IMR-90 (cell line): ENCODE measurements around the gene HSPD1. TPM values are rescaled to one million over a fixed set of nuclear protein-coding genes. Genes with fewer than 3 reads are reported as not detected.

Experiments
- ATAC-seq: fragments of 200-7000 bp; cut with Tn5 transposase; 2 replicates; pipeline ENCODE4 v1.9.1; 2020; ENCODE audit warnings: low read depth, mild to moderate bottlenecking, moderate library complexity
- BruUV-seq: library from RNA; stranded (reverse); fragments of 400-500 nt; replicated peaks from 2 replicates; lab custom pipeline; 2021; lab: Mats Ljungman, UMichigan
- CTCF ChIA-PET: fragments of 300-600 bp; formaldehyde crosslinking; extraction: SDS; loops from one replicate; lab custom pipeline; 2021; ENCODE audit warnings: antibody characterized with exemption; lab: Yijun Ruan, JAX
- POLR2A ChIA-PET: fragments of 300-600 bp; sonication (Branson Sonifier 250); formaldehyde crosslinking; loops from one replicate; lab custom pipeline; 2022; ENCODE audit warnings: antibody characterized with exemption; ENCODE audit not compliant: unreplicated experiment; lab: Charles Lee
- DNase-seq: peaks from one replicate; pipeline ENCODE4 v3.0.0; 2013
- H2AFZ ChIP-seq: replicated peaks from 2 replicates; pipeline ENCODE3; 2013; ENCODE audit warnings: low read length, mild to moderate bottlenecking; ENCODE audit not compliant: poor library complexity
- H2AK5ac ChIP-seq: 2 replicates; pipeline ENCODE4 v1.6.1; 2013; ENCODE audit warnings: low read depth, low read length, inconsistent platforms
- H2AK9ac ChIP-seq: replicated peaks from 2 replicates; pipeline ENCODE3; 2013; ENCODE audit warnings: mild to moderate bottlenecking, low read depth, low read length, moderate library complexity; ENCODE audit not compliant: poor library complexity
- H2BK120ac ChIP-seq: 2 replicates; pipeline ENCODE4 v1.6.1; 2013; ENCODE audit warnings: low read depth, low read length, inconsistent platforms
- H2BK15ac ChIP-seq: 3 replicates; pipeline ENCODE4 v1.6.1; 2013; ENCODE audit warnings: low read depth, low read length, inconsistent platforms
- H2BK20ac ChIP-seq: 2 replicates; pipeline ENCODE4 v1.6.1; 2013; ENCODE audit warnings: low read depth, mild to moderate bottlenecking, inconsistent platforms, low read length, moderate library complexity
- H2BK5ac ChIP-seq: 2 replicates; pipeline ENCODE4 v1.6.1; 2013; ENCODE audit warnings: mild to moderate bottlenecking, low read depth, low read length, inconsistent platforms; ENCODE audit not compliant: poor library complexity, severe bottlenecking
- H3K14ac ChIP-seq: replicated peaks from 2 replicates; pipeline ENCODE4 v1.6.1; 2013; ENCODE audit warnings: low read depth, low read length, inconsistent platforms
- H3K18ac ChIP-seq: 2 replicates; pipeline ENCODE4 v1.6.1; 2013; ENCODE audit warnings: low read depth, low read length, control low read depth
- H3K23ac ChIP-seq: 2 replicates; pipeline ENCODE4 v1.6.1; 2013; ENCODE audit warnings: low read depth, low read length, inconsistent platforms
- H3K27ac ChIP-seq: 2 replicates; pipeline ENCODE4 v1.5.1; 2013; ENCODE audit warnings: mild to moderate bottlenecking, control low read depth, low read length; ENCODE audit not compliant: insufficient read depth
- H3K27me3 ChIP-seq: 2 replicates; pipeline ENCODE4 v1.6.1; 2013; ENCODE audit warnings: low read length; ENCODE audit not compliant: control insufficient read depth, insufficient read depth
- H3K36me3 ChIP-seq: 2 replicates; pipeline ENCODE4 v1.6.1; 2013; ENCODE audit warnings: low read length, mixed read lengths; ENCODE audit not compliant: control insufficient read depth, insufficient read depth
- H3K4ac ChIP-seq: 2 replicates; pipeline ENCODE4 v1.6.1; 2013; ENCODE audit warnings: low read depth, low read length, inconsistent platforms
- H3K4me1 ChIP-seq: 2 replicates; pipeline ENCODE4 v1.6.1; 2013; ENCODE audit warnings: low read length, mixed read lengths; ENCODE audit not compliant: control insufficient read depth, insufficient read depth
- H3K4me2 ChIP-seq: 2 replicates; pipeline ENCODE4 v1.6.1; 2013; ENCODE audit warnings: low read depth, mild to moderate bottlenecking, control low read depth, low read length, moderate library complexity
- H3K4me3 ChIP-seq: 2 replicates; pipeline ENCODE4 v1.5.1; 2013; ENCODE audit warnings: low read depth, mild to moderate bottlenecking, control low read depth, low read length, moderate library complexity; ENCODE audit not compliant: insufficient read depth
- H3K56ac ChIP-seq: 2 replicates; pipeline ENCODE4 v1.6.1; 2013; ENCODE audit warnings: low read length, inconsistent platforms; ENCODE audit not compliant: insufficient read depth; ENCODE audit errors: extremely low read depth
- H3K79me1 ChIP-seq, 2 experiments: 2 replicates each; pipeline ENCODE4 v1.6.1; 2013; ENCODE audit warnings: low read length in 2 of 2, inconsistent platforms in 1 of 2, low read depth in 1 of 2
- H3K9ac ChIP-seq: 2 replicates; pipeline ENCODE4 v1.6.1; 2013; ENCODE audit warnings: low read depth, low read length, control low read depth
- H3K9me1 ChIP-seq: 2 replicates; pipeline ENCODE4 v1.6.1; 2013; ENCODE audit warnings: low read length, inconsistent platforms; ENCODE audit not compliant: insufficient read depth
- H3K9me3 ChIP-seq: 2 replicates; pipeline ENCODE4 v1.6.1; 2013; ENCODE audit warnings: low read length; ENCODE audit not compliant: control insufficient read depth, insufficient read depth
- H4K20me1 ChIP-seq: 2 replicates; pipeline ENCODE4 v1.6.1; 2013; ENCODE audit warnings: low read length, inconsistent platforms; ENCODE audit not compliant: insufficient read depth
- H4K5ac ChIP-seq: 2 replicates; pipeline ENCODE4 v1.6.1; 2013; ENCODE audit warnings: mild to moderate bottlenecking, low read depth, low read length, control low read depth
- H4K8ac ChIP-seq, 2 experiments: 2 replicates each; pipeline ENCODE4 v1.6.1; 2013; ENCODE audit warnings: low read depth in 2 of 2, low read length in 2 of 2, control low read depth in 1 of 2, inconsistent platforms in 1 of 2
- H4K91ac ChIP-seq: 2 replicates; pipeline ENCODE4 v1.6.1; 2013; ENCODE audit warnings: low read depth, low read length, inconsistent platforms; ENCODE audit not compliant: insufficient read depth
- BHLHE40 ChIP-seq: fragments of 150-350 bp; IDR thresholded peaks from 2 replicates; pipeline ENCODE4 v1.6.1; 2016; ENCODE audit warnings: mild to moderate bottlenecking, low read depth, low read length
- CEBPB ChIP-seq: IDR thresholded peaks from 2 replicates; pipeline ENCODE4 v1.6.1; 2012; ENCODE audit warnings: low read depth, low read length, improper control_type of control experiment
- CHD1 ChIP-seq: IDR thresholded peaks from 2 replicates; pipeline ENCODE4 v1.6.1; 2012; ENCODE audit warnings: low read depth, low read length, improper control_type of control experiment
- FOS ChIP-seq: fragments of 150-350 bp; IDR thresholded peaks from 2 replicates; pipeline ENCODE4 v1.6.1; 2016; ENCODE audit warnings: low read depth, low read length
- MAZ ChIP-seq: IDR thresholded peaks from 2 replicates; pipeline ENCODE4 v1.6.1; 2012; ENCODE audit warnings: low read depth, mild to moderate bottlenecking, low read length, improper control_type of control experiment, moderate library complexity, borderline replicate concordance
- MXI1 ChIP-seq: IDR thresholded peaks from 2 replicates; pipeline ENCODE4 v1.6.1; 2012; ENCODE audit warnings: low read depth, mild to moderate bottlenecking, low read length, moderate library complexity, borderline replicate concordance
- NFE2L2 ChIP-seq: fragments of 150-350 bp; IDR thresholded peaks from 2 replicates; pipeline ENCODE4 v1.6.1; 2016; ENCODE audit warnings: low read depth, mild to moderate bottlenecking, low read length
- POLR2A ChIP-seq: IDR thresholded peaks from 2 replicates; pipeline ENCODE4 v1.6.1; 2012; ENCODE audit warnings: mild to moderate bottlenecking, low read depth, low read length
- RAD21 ChIP-seq: IDR thresholded peaks from 2 replicates; pipeline ENCODE4 v1.6.1; 2012; ENCODE audit warnings: low read length, improper control_type of control experiment
- RCOR1 ChIP-seq: IDR thresholded peaks from 2 replicates; pipeline ENCODE4 v1.6.1; 2012; ENCODE audit warnings: mild to moderate bottlenecking, low read length, improper control_type of control experiment; ENCODE audit not compliant: insufficient replicate concordance
- RFX5 ChIP-seq: IDR thresholded peaks from 2 replicates; pipeline ENCODE4 v1.8.0; 2012; ENCODE audit warnings: low read depth, mild to moderate bottlenecking, low read length, moderate library complexity
- SMC3 ChIP-seq: fragments of 150-350 bp; IDR thresholded peaks from 2 replicates; pipeline ENCODE4 v1.6.1; 2016; ENCODE audit warnings: low read depth, mild to moderate bottlenecking, antibody characterized with exemption, low read length, moderate library complexity
- WGBS, 2 experiments: methylation state at CpG; one replicate each; pipeline versions ENCODE4 v1.1.5 to v1.1.7; 2013; ENCODE audit warnings: missing lambda C conversion rate in 2 of 2; ENCODE audit not compliant: insufficient read length in 1 of 2; ENCODE audit errors: extremely low coverage in 2 of 2; 5-methylcytosine and 5-hydroxymethylcytosine counted together
- dilution Hi-C: fragments of 300-500 bp; cut with HindIII; formaldehyde crosslinking; loops from one replicate; pipeline ENCODE4 v1.14.3; 2018; ENCODE audit warnings: low sequenced_read_pairs; ENCODE audit not compliant: unreplicated experiment
- in situ Hi-C: fragments of 300-500 bp; cut with MboI; formaldehyde crosslinking; loops from 3 replicates; pipeline ENCODE4 v1.14.3; 2019; ENCODE audit warnings: low sequenced_read_pairs, inconsistent platforms, mixed read lengths
- intact Hi-C: fragments of 100-400 bp; cut with micrococcal nuclease; formaldehyde crosslinking; loops from 2 replicates; pipeline ENCODE4 v1.10.0; 2022
- polyA plus RNA-seq, 3 experiments: library from polyadenylated mRNA; depleted of rRNA; stranded (reverse); fragments of >200 nt; gene quantifications; 2 replicates each; pipeline ENCODE4 v1.2.3, GENCODE V29; 2012; ENCODE audit warnings: low replicate concordance in 1 of 3
- total RNA-seq: library from RNA; depleted of rRNA; stranded (reverse); fragments of >200 nt; gene quantifications from 2 replicates; pipeline ENCODE4 v1.2.3, GENCODE V29; 2012
- TF ChIP-seq, protein P1 (sequence below): fragments of 150-350 bp; IDR thresholded peaks from 2 replicates; pipeline ENCODE4 v1.6.1; 2016; ENCODE audit warnings: low read depth, mild to moderate bottlenecking, low read length, moderate library complexity, borderline replicate concordance
- TF ChIP-seq, protein P2 (sequence below): fragments of 150-350 bp; IDR thresholded peaks from 2 replicates; pipeline ENCODE4 v1.6.1; 2017; ENCODE audit warnings: mild to moderate bottlenecking, antibody characterized with exemption, low read length, low read depth

Gene HSPD1
- total and polyA plus RNA-seq, 2 of the 4 experiments (the other 2 are of a cell fraction): 171 TPM

DNA sequence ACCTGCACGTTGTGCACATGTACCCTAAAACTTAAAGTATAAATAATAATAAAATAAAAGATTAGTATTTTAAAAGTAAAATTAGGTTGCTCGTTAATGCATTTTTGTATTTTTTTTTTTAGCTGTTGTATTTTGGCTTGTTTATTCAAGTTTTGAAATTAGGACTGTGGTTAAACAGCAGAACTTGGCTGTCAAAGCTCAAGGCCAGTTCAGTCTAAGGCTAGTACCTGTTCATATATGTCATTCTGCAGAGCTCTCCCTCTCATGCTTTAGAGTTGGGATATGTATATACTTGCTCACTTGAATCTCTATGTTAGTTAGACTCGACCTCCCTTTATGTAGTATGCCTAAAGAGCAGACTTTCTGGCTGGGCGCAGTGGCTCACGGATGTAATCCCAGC lies 48.9 kb upstream of the HSPD1 start:
- H4K5ac ChIP-seq: no peak overlapping the region
- H2AK5ac ChIP-seq: no peak overlapping the region
- H3K56ac ChIP-seq: no peak overlapping the region
- intact Hi-C loops: no loop called here
- DNase-seq (no peak), ATAC-seq (no peak)
- no peak overlapping the region for H3K27ac ChIP-seq
- no peak overlapping the region for H3K4me3 ChIP-seq
- H3K79me1 ChIP-seq: peaks cover 3 to 25% of the 10 kb centered on the region in 2 experiments; a peak in 3 of 4 replicates
- peaks cover 20% of the 10 kb centered on the region for H3K36me3 ChIP-seq
- no peak overlapping the region for H2AK9ac ChIP-seq
- H4K20me1 ChIP-seq: peaks cover 4% of the 10 kb centered on the region; the same call in 1 of the 2 replicates
- no peaks in the 10 kb centered on the region for H3K4me1 ChIP-seq
- H3K14ac ChIP-seq: no peak overlapping the region
- H4K8ac ChIP-seq: no peak overlapping the region
- H3K9ac ChIP-seq: no peak overlapping the region
- TF ChIP-seq, protein P1, sequence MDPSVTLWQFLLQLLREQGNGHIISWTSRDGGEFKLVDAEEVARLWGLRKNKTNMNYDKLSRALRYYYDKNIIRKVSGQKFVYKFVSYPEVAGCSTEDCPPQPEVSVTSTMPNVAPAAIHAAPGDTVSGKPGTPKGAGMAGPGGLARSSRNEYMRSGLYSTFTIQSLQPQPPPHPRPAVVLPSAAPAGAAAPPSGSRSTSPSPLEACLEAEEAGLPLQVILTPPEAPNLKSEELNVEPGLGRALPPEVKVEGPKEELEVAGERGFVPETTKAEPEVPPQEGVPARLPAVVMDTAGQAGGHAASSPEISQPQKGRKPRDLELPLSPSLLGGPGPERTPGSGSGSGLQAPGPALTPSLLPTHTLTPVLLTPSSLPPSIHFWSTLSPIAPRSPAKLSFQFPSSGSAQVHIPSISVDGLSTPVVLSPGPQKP: no peak
- no peak for TF ChIP-seq MAZ
- TF ChIP-seq CHD1: no peak
- no peak for TF ChIP-seq BHLHE40
- no peak for TF ChIP-seq POLR2A
- TF ChIP-seq SMC3: no peak
- no peak for TF ChIP-seq FOS
- TF ChIP-seq MXI1: no peak
- TF ChIP-seq RCOR1: no peak
- TF ChIP-seq, protein P2, sequence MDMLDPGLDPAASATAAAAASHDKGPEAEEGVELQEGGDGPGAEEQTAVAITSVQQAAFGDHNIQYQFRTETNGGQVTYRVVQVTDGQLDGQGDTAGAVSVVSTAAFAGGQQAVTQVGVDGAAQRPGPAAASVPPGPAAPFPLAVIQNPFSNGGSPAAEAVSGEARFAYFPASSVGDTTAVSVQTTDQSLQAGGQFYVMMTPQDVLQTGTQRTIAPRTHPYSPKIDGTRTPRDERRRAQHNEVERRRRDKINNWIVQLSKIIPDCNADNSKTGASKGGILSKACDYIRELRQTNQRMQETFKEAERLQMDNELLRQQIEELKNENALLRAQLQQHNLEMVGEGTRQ: no peak
- TF ChIP-seq NFE2L2: no peak
- no peak for TF ChIP-seq RFX5
- no peak for TF ChIP-seq CEBPB
- no peak for TF ChIP-seq RAD21
- ChIA-PET CTCF (no interaction called here), POLR2A (no interaction called here)
- no peak overlapping the region for H3K4ac ChIP-seq
- no peak overlapping the region for H2BK20ac ChIP-seq
- no peak overlapping the region for H2AFZ ChIP-seq
- H3K27me3 ChIP-seq: no peaks in the 10 kb centered on the region
- H3K18ac ChIP-seq: no peak overlapping the region
- 100% methylated on average over 1 to 2 of the region's 5 CpGs for WGBS, 2 experiments
- H3K9me1 ChIP-seq: no peaks in the 10 kb centered on the region
- no peak overlapping the region for H2BK120ac ChIP-seq
- no peak overlapping the region for H2BK5ac ChIP-seq
- in situ Hi-C loops: no loop called here
- no peak overlapping the region for H4K91ac ChIP-seq
- H2BK15ac ChIP-seq: no peak overlapping the region
- H3K4me2 ChIP-seq: no peak overlapping the region
- dilution Hi-C loops: no loop called here
- no peak overlapping the region for H3K23ac ChIP-seq
- no peaks in the 10 kb centered on the region for H3K9me3 ChIP-seq
- BruUV-seq: no TSS peak
